NCI-H446 (cell line): ENCODE data around the gene ZMYND19.
"Not testable (repeated sequence)": the region's sequence is repeated elsewhere in the genome, so short reads cannot be mapped to it uniquely, and the experiment has no call there.

Experiments used
- DNase-seq, 2 experiments: peaks; one replicate each; lab custom pipeline; 2025; lab: John Stamatoyannopoulos, UW

Gene ZMYND19

DNA sequence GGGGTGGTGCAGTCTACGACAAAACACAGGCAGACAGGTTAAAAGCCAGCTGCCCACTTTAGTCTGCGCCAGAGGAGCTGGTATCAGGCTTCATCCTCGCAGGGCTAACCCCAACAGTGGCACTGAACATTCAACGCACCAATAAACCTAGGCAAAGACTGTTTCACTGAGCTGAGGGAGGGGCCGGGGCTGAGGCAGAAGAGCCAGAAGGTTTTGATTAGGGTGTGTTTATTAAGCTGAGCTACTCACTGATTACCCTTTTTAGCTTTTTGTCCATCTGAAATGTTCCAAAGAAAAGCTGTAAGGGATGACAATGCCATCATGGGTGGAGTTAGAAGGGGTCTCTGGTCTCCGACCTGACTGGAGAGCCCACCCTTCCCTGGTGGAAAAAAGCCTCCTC is 1.4 kb downstream of the ZMYND19 start:
- no peak for DNase-seq

DNA sequence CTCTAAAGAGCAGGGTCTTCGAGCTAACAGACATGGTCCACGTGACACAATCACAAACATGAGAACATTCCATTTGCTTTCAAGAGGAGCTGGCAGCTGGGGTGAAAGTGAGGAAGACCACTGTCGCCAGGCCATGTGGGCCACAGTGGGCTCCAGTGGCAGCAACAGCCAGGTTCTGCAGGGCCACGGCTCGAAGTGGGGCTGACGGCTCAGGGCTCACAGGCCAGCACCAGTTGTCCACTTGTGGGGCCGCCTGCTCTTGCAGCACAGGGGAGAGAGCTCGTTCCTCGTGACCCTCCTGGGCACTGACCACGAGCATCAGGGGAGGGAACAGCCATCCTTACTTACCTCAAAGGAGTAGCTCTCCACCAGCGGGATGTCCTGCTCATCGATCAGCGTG is 2.0 kb downstream of the ZMYND19 start:
- DNase-seq, result no peak

DNA sequence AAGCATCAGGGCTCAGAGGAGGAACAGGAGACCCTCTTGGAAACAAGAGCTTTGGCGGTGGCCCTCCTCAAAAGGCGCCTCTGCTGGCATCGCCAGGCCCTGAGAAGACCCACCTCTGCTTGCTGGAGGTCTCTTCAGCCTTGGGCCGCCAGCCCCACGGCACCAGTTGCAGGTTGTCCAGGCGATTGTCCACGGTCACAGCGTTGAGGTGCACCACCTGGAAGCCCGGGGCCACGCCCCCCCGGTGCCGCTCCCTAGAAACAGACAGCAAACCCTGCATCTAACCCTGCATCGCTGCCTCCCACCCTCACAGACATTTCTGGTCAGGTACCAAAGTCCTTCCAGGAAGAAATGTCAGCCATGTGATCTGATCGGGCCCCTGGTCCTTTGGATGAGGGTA is 3.5 kb downstream of the ZMYND19 start:
- no peak for DNase-seq

DNA sequence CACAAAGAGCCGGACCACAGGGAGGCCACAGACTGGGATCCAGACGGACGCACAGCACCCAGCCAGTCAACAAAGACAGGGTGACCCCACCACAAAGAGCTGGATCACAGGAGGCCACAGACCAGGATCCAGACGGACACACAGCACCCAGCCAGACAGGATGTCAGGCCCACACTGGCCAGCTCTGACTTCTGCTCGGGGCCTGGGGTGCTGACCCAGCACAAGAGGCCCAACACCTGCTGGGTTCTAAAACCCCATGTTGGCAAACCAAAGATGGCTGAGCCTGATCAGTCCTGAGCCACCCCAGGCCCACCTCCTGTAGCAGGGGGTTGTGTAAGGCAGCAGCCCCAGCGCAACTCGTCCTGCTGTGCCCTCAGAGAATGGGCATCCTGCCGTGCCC is 6.4 kb downstream of the ZMYND19 start:
- no peak for DNase-seq

DNA sequence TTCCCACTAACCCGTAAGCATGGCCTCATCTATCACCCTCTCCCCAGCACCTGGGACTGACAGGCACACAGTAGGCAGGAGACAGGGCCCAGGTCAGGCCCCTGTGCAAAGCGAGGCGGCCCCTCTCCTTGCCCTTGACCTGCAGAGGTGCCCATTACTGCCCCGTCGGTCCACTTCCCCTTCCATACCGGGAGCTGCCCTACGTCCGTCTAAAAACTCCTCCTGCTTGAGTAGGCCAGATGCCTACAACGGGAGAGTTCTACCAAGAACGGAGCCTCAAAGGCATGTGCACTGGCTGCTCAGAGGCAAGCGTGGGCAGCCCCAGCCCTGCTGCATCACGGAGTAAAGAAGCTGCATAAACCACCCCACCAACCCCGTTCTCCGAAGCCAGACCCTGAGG is 7.0 kb downstream of the ZMYND19 start:
- DNase-seq, result no peak

DNA sequence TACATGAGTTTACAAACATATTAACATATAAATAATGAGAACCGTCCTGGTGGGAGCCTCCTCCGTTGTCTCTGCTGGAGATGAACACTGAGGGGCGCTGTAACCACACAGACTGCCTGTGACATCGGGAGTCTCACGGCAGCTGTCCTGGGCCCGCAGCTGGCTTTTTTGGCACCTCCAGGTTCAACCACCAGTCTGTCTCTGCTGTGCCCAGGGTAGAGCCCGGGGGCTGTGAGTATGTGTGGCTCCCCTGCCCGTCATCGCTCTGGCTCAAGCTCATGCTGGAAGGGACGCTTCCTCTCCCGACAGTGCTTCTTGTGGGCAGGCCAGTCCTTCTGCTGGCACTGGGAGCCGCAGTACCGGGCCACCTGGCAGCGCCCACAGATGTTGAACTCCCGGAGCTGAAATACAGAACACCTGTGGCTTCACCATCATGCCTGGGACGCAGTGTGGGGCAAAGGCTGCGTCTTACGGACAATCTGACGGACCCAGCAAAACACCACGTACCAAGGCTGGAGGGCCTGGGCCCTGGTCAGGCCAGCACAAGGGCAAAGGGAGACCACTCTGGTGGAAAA is 7.9 kb downstream of the ZMYND19 start:
- no peak for DNase-seq

DNA sequence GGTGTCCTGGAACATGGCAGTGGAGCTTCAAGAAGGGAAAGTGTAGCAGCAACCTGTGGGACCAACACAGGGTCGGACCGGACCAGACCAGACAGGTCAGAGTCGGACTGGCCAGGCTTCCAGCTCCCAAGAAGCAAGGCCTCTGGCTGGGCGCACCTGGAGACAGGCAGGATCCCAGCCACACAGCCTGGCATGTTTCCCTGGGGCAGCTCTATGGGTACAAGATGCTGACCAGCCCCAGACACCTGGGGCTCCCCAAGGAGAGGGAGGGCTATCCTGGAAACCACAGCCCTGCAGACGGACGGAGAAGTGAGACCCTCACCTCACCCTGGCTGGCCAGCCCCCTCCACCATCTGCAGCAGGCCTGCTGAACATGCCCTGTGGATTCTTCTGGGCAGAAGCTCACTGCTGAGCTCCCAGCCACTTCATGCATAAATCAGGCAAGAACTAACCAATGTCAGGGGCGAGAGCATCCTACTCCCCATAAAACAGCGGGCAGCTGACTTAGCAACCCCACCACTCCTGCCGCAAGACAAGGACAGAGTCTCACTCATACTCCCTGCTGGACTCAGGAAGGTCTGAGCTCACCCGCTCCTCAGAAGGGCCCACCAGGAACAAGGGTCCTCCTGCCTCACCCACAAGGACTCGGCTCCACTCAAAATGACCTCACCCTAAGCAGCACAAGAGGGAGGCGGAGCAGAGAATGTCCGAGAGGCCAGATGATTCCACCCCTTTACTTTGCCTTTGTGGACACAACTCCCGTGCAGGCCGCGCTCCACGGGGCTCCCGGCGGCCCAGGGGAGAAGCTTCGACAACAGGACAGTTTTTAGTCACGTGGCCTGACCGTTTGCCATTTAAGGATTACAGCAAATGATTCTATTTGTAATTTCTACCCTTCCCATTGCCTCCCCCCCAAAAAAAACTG is 8.7 kb downstream of the ZMYND19 start:
- no peak for DNase-seq

DNA sequence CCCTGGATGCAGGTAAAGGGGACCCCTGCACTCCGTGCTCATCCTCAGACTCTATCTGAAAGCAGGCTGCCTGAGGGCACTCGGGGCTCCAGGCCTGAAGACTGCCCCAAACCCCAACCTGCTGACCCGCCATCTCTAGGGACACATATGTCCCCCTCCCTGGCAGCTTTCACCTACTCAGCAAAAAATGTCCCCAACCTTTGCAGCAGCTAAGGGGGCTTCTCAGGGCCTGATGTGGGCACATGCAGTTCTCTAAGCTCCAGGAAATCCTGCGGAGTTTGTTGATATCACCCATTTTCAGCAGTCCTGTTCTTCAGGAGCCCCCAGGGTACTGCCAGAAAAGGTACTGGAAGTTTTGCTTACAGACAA is 9.4 kb downstream of the ZMYND19 start:
- no peak for DNase-seq

DNA sequence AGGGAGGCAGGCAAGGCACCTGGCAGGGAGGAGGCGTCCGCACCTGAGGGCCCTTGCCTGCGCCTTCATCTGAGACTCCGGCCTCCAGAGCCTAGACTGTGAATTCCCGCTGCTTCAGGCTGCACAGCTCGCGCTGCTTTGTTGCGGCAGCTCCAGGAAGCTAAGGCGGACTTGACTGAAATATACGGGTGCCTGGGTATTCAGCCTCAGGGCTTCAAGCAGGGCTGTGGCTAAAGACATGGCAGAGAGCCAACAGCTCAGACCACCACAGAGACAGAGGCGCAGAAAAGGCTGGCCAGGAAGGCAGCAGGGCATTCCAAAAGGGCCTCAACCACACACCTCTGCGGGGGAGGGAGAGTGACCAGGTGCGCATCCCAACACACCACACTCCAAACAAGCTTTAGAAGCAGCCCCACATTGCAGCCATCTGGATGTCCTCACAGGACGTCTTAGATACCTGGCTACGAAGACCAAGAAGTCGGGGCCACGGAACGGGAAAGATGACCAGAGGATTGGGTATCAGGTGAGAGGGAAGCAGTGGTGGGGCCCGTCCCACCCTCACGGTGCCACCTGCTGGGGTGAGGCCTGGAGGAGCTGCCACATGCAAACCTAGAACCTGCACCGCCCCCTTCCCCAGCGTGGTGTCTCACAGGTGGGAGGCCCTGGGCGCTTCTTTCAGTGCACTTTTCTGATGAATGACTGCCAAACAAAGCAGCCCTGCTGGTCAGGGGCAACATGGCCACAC is 9.9 kb downstream of the ZMYND19 start:
- DNase-seq, result no peak

DNA sequence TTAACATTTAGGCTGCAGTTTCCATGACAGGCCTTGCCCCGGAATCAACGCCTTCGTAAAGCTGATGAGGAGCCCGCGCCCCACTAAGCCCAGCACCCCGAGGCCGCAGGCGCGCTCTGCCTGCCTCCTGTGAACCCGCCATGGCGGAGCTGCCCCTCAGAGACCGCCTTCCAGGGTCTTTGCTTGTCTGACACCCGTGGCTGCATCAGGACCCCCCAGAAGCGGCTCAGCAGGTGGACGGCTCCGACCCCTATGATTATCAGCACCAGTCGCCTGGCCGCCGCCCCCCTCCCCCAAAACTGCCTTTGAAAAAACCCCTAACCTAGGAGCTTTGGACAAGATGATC is 11.1 kb downstream of the ZMYND19 start:
- no peak for DNase-seq

DNA sequence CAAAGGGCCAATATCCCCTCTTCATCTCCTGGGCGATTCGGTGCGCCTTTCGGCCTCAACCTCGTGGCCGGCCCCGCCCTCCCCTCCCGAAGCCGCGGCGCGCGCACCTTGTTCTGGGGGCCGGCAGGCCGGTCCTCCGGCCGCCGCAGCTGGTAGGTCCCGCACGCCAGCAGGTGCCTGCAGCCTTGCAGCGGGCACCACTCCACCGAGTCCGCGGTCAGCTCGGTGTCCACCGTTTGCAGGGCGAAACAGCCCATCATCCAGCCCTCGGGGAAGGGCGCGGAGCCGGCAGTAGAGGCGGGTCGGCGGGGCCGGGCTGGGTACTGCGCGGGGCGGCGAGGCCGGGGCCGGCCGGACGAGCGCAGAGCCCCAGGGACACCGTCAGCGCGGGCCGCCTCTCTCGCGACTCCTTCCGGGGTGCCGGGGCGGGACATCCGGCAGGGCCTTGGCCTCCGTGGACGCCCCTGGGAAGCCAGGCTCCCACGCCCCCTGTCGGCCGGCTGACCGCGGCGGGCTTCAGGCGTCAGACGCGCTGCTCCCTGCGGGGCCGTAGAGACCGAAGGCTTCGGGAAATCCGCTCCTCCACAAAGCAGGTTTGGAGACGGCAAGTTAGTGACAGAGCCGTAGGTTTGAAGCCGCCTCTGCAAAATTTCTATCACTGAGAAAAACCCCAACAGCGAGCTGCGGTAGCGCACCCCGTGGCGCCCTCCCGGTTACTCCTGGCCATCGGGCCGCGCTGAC is 11.6 kb downstream of the ZMYND19 start, which contains the start of gene DPH7:
Gene DPH7, minus strand, starts transcription at position 408 of the 741 bp plus-strand sequence. Its CDS starts 148 bp downstream, at position 260.
- peak; percentile 42 to 84 for DNase-seq

DNA sequence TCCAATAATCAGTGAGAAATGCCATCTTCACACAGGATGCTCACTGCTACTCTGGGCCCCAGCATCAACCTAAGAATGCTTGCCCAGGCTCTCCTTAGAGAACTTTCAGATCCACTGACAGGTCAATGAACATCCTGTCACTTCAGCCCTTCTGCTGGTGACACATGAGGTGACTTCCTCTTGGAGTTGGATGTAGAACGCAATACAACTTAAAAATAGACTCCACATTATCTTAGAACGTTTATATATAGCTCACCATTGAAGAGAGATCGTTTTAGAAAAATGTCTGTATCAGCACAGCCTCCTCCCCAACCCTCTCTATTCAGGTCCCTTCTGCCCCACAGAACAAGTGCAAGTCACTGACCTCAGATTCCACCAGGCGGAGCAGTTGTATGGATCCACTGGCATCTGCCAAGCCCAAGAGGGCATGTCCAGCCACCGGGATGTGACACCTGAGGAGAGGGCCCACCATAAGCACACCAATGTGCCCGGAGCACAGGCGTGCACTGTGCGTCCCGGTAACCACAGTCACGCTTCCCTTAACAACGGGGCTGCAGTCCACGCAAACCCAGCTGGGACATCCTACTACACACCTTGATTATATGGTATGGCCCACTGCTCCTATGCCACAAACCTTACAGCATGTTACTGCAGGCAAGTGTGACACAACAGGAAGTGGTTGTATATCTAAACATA is 14.4 kb downstream of the ZMYND19 start:
- no peak for DNase-seq

DNA sequence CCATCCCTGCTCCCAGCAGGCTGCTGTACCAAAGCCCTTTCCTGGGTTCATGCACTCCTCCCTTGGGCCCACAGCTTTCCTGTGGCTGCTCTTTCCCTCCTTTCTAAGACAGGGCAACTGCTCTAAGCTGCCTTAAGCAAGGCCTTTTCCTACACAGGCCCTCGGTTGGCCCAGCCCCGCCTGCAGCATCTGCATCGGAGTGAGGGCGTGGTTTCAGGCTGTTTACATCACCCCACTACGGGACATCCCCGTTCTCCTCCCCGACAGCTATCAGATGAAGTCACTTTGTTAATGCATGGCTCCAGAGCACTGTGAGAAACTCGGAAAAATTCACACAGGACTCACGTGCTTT is 15.0 kb downstream of the ZMYND19 start:
- no peak for DNase-seq

DNA sequence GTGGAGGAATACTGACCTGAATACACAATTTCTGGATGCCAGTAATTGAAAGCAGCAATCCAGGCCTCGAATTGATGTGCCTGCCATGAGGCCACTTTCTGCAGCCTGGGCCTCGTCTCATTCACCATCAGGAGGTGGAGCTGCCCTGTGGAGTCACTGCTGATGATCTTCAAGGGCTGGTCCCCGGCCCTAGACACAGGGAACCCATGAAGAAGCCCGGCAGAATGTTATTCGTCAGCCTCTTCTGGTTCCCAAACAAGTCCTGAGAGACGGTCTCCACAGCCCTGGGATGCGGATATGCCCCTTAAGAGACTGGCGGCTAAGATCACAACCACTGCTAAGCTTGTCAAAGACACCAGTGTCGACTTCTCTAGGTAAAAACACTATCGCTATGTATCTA is 16.1 kb downstream of the ZMYND19 start:
- DNase-seq, result no peak

DNA sequence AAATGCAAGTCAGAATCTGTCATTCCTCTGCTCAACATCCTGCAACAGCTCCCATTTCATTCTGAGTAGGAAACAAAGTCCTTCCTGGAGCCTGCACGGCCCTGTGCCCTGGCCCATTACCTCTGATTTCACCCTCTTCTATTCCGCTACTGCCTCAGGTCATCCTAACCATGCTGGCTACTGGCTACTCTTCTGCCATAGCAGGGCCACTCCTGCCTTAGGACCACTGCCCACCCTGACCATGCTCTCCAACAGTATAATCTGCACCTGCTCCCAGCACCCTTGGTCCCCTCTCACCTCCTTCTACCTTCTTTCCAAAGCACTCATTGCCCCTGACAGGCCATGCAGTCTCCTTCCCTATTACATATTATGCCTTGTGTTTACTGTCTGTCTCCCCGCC is 19.7 kb downstream of the ZMYND19 start:
- DNase-seq, result no peak

DNA sequence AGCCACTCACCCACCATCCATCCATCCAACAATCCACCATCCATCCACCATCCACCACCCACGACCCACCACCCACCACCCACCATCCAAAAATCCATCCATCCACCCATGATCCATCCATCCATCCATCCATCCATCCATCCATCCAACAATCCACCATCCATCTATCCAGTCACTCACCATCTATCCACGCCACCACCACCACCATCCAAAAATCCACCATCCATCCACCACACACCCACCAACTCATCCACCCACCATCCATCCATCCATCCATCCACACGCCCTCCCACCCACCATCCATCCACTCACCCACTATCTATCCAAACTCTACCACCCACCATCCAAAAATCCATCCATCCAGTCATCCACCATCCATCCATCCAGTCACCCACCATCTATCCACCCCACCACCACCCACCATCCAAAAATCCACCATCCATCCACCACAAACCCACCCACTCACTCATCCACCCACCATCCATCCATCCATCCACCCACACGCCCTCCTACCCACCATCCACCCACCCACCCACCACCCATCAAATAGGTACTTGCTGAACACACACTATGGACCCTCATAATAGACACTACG is 20.6 kb downstream of the ZMYND19 start:
- no peak for DNase-seq

DNA sequence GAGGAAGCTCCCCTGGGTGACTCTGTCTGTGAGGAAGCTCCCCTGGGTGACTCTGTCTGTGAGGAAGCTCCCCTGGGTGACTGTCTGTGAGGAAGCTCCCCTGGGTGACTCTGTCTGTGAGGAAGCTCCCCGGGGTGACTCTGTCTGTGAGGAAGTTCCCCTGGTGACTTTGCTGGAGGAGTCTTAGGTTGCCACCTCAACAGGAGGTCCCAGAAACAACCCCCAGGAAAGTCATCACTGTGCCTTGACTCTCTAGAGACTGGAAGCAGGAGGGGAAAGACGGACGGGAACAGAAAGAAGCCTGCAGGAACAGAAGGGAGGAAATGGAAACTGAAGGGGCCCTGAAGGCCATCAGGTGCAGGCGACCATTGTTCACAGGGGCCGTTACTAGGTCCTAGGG is 21.9 kb downstream of the ZMYND19 start:
- DNase-seq, result not testable (repeated sequence)

DNA sequence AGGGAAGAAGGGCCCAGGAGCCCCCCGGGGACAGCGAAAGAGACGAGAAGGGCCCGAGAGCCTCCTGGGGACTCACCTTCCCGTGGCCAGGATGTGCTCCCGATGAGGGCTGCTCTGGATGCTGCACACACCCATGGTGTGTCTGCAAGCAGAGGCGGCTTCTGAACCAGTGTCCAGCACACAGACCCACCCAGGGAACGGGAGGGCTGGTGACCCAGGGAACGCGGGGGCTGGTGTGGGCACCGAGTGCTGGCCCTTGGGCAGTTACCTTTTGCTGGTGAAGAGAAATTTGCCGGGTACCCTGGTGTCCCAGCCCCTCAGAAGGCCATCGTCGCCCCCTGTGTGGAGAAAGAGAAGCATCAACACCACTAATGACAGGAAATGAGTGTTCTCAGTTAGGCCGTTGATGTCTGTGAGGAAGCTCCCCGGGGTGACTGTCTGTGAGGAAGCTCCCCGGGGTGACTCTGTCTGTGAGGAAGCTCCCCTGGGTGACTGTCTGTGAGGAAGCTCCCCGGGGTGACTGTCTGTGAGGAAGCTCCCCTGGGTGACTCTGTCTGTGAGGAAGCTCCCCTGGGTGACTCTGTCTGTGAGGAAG is 25.4 kb downstream of the ZMYND19 start:
- DNase-seq, result no peak

DNA sequence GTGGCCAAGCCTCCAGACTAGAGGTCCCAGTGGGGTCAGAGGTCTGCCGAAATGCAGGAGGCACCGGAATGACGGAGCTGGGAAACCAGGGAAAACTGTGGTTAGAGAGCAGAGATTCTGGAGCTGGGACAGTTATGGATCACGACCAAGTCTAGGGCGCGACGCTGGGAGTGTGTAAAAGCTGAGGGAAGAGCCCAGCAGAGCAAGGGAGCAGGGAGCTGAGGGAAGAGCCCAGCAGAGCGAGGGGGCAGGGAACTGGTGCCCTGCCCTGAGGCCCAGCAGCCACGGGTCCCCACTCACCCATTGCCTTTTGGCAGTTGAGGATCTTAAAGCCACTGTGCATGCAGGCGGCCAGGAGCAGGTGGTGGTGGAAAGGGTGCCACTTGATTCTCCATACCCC is 26.2 kb downstream of the ZMYND19 start:
- no peak for DNase-seq

DNA sequence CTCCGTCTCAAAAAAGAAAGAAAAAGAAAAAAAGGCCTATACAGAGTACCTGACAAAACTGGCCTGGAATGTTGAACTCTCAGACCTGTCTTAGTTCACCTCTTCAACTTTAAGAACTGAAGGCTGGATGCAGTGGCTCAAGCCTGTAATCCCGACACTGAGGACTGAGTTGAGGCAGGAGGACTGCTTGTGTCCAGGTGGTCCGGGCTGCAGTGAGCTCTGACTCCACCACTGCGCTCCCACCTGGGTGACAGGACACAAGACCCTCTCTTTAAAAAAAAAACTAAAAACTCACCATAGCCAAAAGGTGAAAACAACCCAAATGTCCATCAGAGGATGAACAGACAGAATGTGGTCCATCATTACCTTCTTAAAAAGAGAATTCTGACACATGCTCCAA is 32.2 kb downstream of the ZMYND19 start:
- no peak for DNase-seq
